ENCODE results near the gene ATOSA. TPM values are rescaled to one million over a fixed set of nuclear protein-coding genes. Genes with fewer than 3 reads are reported as not detected.

The ATOSA gene
- total RNA-seq, 1 experiment from 2014 or later = 35.7 TPM

DNA sequence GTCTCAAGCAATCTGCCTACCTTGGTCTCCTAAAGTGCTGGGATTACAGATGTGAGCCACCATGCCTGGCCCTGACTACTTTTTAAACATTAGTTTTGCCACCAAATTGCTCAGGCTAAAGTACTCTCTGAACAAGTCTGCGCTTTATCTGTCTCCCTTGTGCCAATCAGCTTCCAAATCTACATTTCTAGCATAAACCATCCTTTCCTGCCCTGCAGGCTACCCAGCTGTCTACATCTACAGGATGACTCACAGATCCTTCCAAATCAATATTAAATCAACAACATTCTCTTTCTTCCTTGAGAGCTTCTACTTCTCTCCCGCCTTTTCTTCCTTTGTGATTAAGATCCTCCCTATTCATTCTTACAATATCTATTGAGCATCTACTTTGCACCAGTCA lies 16.0 kb upstream of the ATOSA start:
- H4K20me1 ChIP-seq (ENCODE audit: insufficient read depth) = no peaks in the 10 kb centered on the region
- H3K79me2 ChIP-seq (ENCODE audit: low read depth) = no peaks in the 10 kb centered on the region
- TF ChIP-seq, protein P1, sequence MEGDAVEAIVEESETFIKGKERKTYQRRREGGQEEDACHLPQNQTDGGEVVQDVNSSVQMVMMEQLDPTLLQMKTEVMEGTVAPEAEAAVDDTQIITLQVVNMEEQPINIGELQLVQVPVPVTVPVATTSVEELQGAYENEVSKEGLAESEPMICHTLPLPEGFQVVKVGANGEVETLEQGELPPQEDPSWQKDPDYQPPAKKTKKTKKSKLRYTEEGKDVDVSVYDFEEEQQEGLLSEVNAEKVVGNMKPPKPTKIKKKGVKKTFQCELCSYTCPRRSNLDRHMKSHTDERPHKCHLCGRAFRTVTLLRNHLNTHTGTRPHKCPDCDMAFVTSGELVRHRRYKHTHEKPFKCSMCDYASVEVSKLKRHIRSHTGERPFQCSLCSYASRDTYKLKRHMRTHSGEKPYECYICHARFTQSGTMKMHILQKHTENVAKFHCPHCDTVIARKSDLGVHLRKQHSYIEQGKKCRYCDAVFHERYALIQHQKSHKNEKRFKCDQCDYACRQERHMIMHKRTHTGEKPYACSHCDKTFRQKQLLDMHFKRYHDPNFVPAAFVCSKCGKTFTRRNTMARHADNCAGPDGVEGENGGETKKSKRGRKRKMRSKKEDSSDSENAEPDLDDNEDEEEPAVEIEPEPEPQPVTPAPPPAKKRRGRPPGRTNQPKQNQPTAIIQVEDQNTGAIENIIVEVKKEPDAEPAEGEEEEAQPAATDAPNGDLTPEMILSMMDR (conservative IDR thresholded peaks at IDR 0.05) = no peak
- TF ChIP-seq EZH2 (IDR thresholded peaks at IDR 0.05; ENCODE audit: low read depth) = no peak
- BruUV-seq (replicated peaks) = no TSS peak
- DNase-seq = no peak
- no peaks in the 10 kb centered on the region for H3K36me3 ChIP-seq (ENCODE audit: low read depth)
- no peak overlapping the region for H3K4me3 ChIP-seq
- H2AFZ ChIP-seq = no peak overlapping the region
- no peaks in the 10 kb centered on the region for H3K4me1 ChIP-seq (replicated peaks; ENCODE audit: insufficient read depth)
- ChIA-PET CTCF (no interaction called here), POLR2A (ENCODE audit: unreplicated experiment) (no interaction called here)
- no peaks in the 10 kb centered on the region for H3K27me3 ChIP-seq (ENCODE audit: insufficient read depth, low read depth)
- no peak overlapping the region for H3K27ac ChIP-seq
- no peak overlapping the region for H3K4me2 ChIP-seq
- H3K9me3 ChIP-seq (ENCODE audit: insufficient read depth, low read depth) = no peaks in the 10 kb centered on the region
- intact Hi-C loops (cut with micrococcal nuclease; ENCODE audit: unreplicated experiment) = no loop called here
- H3K9me2 ChIP-seq (ENCODE audit: insufficient read depth) = no peaks in the 10 kb centered on the region
- H3F3A ChIP-seq (ENCODE audit: insufficient read depth, low read depth) = no peaks in the 10 kb centered on the region

DNA sequence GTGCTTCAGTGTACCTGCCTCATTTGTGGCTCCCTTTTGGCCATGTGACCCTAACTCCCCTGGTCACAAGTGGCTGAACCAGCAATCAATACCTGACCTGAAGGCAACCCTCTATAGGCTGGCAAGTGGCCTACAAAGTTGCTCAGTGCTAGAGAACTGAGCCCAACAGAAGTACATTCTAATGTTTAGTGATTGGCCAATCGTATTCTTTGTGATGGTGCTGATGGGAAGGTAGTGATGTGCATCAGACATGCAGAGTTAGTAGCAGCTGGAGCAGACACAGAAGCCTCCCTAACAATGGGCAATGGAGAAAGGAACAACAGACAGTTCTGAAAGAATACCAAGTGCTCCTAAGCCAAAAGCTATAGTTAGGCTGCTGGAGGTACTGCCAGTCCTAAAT lies 10.4 kb upstream of the ATOSA start:
- BruUV-seq (replicated peaks) = no TSS peak
- no peaks in the 10 kb centered on the region for H3F3A ChIP-seq (ENCODE audit: insufficient read depth, low read depth)
- intact Hi-C loops (cut with micrococcal nuclease; ENCODE audit: unreplicated experiment) = no loop called here
- H3K27ac ChIP-seq = no peak overlapping the region
- no peak for DNase-seq
- H3K4me3 ChIP-seq = no peak overlapping the region
- no peak overlapping the region for H2AFZ ChIP-seq
- H3K9me3 ChIP-seq (ENCODE audit: insufficient read depth, low read depth) = no peaks in the 10 kb centered on the region
- H3K27me3 ChIP-seq (ENCODE audit: insufficient read depth, low read depth) = no peaks in the 10 kb centered on the region
- no peaks in the 10 kb centered on the region for H3K79me2 ChIP-seq (ENCODE audit: low read depth)
- no peaks in the 10 kb centered on the region for H4K20me1 ChIP-seq (ENCODE audit: insufficient read depth)
- POLR2A ChIA-PET (ENCODE audit: unreplicated experiment) = no interaction called here
- CTCF ChIA-PET = no interaction called here
- H3K36me3 ChIP-seq (ENCODE audit: low read depth) = no peaks in the 10 kb centered on the region
- no peak overlapping the region for H3K4me2 ChIP-seq
- H3K9me2 ChIP-seq (ENCODE audit: insufficient read depth) = no peaks in the 10 kb centered on the region
- TF ChIP-seq, protein P1 (conservative IDR thresholded peaks at IDR 0.05) = no peak
- TF ChIP-seq EZH2 (IDR thresholded peaks at IDR 0.05; ENCODE audit: low read depth) = no peak
- no peaks in the 10 kb centered on the region for H3K4me1 ChIP-seq (replicated peaks; ENCODE audit: insufficient read depth)

DNA sequence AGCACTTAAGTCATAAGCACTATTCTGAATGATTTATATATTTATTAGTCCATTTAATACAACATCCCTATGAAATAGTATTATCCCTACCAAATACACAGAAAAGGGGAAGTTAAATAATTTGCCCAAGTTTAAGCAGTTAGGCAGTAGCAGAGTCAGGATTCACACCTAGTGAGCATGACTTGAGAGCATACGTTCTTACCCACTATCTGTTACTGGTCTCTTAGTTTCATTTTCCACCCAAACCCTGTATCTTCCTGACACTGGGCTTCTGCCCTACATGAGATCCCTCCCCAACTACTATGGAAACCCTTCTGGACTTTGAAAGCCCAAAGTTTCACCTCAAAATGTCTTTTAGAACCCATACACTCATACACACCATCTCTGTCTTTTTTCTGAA lies 4.4 kb upstream of the ATOSA start:
- no peaks in the 10 kb centered on the region for H3K27me3 ChIP-seq (ENCODE audit: insufficient read depth, low read depth)
- H4K20me1 ChIP-seq (ENCODE audit: insufficient read depth) = no peaks in the 10 kb centered on the region
- no peaks in the 10 kb centered on the region for H3K9me3 ChIP-seq (ENCODE audit: insufficient read depth, low read depth)
- H3K4me1 ChIP-seq (replicated peaks; ENCODE audit: insufficient read depth) = peaks cover 39% of the 10 kb centered on the region
- no peak overlapping the region for H3K4me3 ChIP-seq
- H3K79me2 ChIP-seq (ENCODE audit: low read depth) = no peaks in the 10 kb centered on the region
- no peaks in the 10 kb centered on the region for H3K36me3 ChIP-seq (ENCODE audit: low read depth)
- H3K4me2 ChIP-seq = no peak overlapping the region
- TF ChIP-seq, protein P1 (conservative IDR thresholded peaks at IDR 0.05) = no peak
- no peak for TF ChIP-seq EZH2 (IDR thresholded peaks at IDR 0.05; ENCODE audit: low read depth)
- intact Hi-C loops (cut with micrococcal nuclease; ENCODE audit: unreplicated experiment) = no loop called here
- H3K27ac ChIP-seq = peak overlapping the region; percentile 49
- no peaks in the 10 kb centered on the region for H3K9me2 ChIP-seq (ENCODE audit: insufficient read depth)
- no peak overlapping the region for H2AFZ ChIP-seq
- no TSS peak for BruUV-seq (replicated peaks)
- no peak for DNase-seq
- CTCF ChIA-PET = no interaction called here
- POLR2A ChIA-PET (ENCODE audit: unreplicated experiment) = interaction anchor here (0.7 kb wide), 1 partner anchor 187 kb away, joined by 3 read pairs; no protein-coding TSS in a partner anchor
- H3F3A ChIP-seq (ENCODE audit: insufficient read depth, low read depth) = peaks cover 4% of the 10 kb centered on the region; the same call in 1 of the 2 replicates

Data from PC-9 (cell line).